Mononuclear cell (primary cell): Measurements from ENCODE around the gene INPP5A. TPM values are rescaled to one million over a fixed set of nuclear protein-coding genes. Genes with fewer than 3 reads are reported as not detected.
"Not testable (repeated sequence)": the region's sequence is repeated elsewhere in the genome, so short reads cannot be mapped to it uniquely, and the experiment has no call there.

Experiments
- H3K27me3 ChIP-seq: 2 replicates; pipeline ENCODE4 v1.6.0; 2011; ENCODE audit warnings: low read length, control low read depth; ENCODE audit not compliant: insufficient read depth
- H3K4me1 ChIP-seq: 2 replicates; pipeline ENCODE4 v1.5.1; 2011; ENCODE audit warnings: mild to moderate bottlenecking, low read length, control low read depth; ENCODE audit not compliant: insufficient read depth
- H3K4me3 ChIP-seq: 2 replicates; pipeline ENCODE4 v1.5.1; 2011; ENCODE audit warnings: mild to moderate bottlenecking, low read length, moderate library complexity
- H3K9me3 ChIP-seq: 2 replicates; pipeline ENCODE4 v1.5.1; 2011; ENCODE audit warnings: low read depth, mild to moderate bottlenecking, control low read depth, low read length
- total RNA-seq: library from RNA; depleted of rRNA; stranded (reverse); fragments of >200 nt; gene quantifications from one replicate; pipeline ENCODE4 v1.2.3, GENCODE V29; 2012

The INPP5A gene
- total RNA-seq, 1 donor: 18.6 TPM

GRCh38 chr10:132498562-132499366 is 38.8 kb upstream of the INPP5A start:
- H3K9me3 ChIP-seq: no peaks in the 10 kb centered on the region
- peaks cover 11% of the 10 kb centered on the region for H3K4me1 ChIP-seq
- H3K4me3 ChIP-seq: no peak overlapping the region
- H3K27me3 ChIP-seq: no peaks in the 10 kb centered on the region

DNA sequence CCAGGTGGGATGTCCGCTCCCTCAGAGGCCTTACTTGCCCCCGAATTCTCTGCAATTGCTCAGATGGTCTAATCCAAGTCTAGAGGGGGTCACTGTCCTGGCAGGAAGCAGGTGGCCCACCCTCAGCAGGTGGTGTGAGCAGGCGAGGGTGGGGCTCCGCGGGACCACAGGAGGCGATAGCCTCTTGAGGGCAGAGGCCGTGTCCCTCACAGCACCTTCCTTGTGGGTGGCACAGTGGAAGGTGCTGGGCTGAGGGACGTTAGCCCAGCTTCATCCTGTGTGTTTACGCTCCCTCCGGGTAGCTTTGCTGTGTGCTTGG is 38.3 kb upstream of the INPP5A start:
- peaks cover 11% of the 10 kb centered on the region for H3K4me1 ChIP-seq
- H3K27me3 ChIP-seq: no peaks in the 10 kb centered on the region
- H3K9me3 ChIP-seq: no peaks in the 10 kb centered on the region
- H3K4me3 ChIP-seq: no peak overlapping the region

DNA sequence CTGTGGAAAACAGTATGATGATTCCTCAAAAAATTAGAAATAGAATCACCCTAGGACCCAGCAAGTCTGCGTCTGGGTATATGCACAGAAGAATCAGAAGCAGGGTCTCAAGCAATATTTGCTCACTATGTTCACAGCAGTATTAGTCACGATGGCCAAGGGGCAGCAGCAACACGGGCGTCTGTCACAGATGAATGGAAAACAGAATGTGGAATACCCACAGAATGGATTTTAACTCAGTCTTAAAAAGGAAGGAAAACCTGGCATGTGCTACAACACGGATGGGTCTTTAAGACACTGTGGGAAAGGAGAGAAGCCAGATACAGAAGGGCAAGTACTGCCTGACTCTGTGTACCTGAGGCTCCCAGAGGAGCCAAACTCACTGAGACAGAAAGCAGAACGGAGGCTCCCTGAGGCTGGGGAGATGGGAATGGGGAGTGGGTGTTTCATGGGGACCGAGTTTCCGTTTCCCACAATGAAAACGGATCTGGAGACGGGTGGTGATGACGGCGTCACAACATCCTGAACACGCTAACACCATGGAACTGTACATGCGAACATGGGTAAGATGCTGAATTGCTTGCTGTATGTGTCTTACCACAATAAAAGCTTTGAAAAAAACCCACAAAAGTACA is 36.7 kb upstream of the INPP5A start:
- Histone ChIP-seq H3K4me1 (peaks cover 11% of the 10 kb centered on the region), H3K9me3 (no peaks in the 10 kb centered on the region), H3K27me3 (no peaks in the 10 kb centered on the region), H3K4me3 (no peak overlapping the region)

GRCh38 chr10:132502544-132503300 is 34.9 kb upstream of the INPP5A start:
- no peak overlapping the region for H3K4me3 ChIP-seq
- H3K27me3 ChIP-seq: no peaks in the 10 kb centered on the region
- peaks cover 4% of the 10 kb centered on the region for H3K4me1 ChIP-seq

GRCh38 chr10:132503581-132504421 is 33.8 kb upstream of the INPP5A start:
- no peak overlapping the region for H3K4me3 ChIP-seq
- H3K9me3 ChIP-seq: no peaks in the 10 kb centered on the region
- no peaks in the 10 kb centered on the region for H3K4me1 ChIP-seq
- no peaks in the 10 kb centered on the region for H3K27me3 ChIP-seq

More at GRCh38 chr10:132502544-132503300, 34.9 kb upstream of the INPP5A start:
- H3K9me3 ChIP-seq: no peaks in the 10 kb centered on the region

- Histone ChIP-seq H3K27me3 (no peaks in the 10 kb centered on the region), H3K4me3 (no peak overlapping the region), H3K9me3 (no peaks in the 10 kb centered on the region), H3K4me1 (no peaks in the 10 kb centered on the region)
Measured at GRCh38 chr10:132504501-132505272, 32.9 kb upstream of the INPP5A start.

DNA sequence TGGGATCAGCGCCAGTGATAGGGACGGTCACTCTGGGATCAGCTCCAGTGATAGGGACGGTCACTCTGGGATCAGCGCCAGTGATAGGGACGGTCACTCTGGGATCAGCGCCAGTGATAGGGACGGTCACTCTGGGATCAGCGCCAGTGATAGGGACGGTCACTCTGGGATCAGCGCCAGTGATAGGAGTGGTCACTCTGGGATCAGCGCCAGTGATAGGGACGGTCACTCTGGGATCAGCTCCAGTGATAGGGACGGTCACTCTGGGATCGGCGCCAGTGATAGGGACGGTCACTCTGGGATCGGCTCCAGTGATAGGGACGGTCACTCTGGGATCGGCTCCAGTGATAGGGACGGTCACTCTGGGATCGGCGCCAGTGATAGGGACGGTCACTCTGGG is 32.0 kb upstream of the INPP5A start:
- H3K9me3 ChIP-seq, H3K27me3 ChIP-seq: not testable (repeated sequence)

DNA sequence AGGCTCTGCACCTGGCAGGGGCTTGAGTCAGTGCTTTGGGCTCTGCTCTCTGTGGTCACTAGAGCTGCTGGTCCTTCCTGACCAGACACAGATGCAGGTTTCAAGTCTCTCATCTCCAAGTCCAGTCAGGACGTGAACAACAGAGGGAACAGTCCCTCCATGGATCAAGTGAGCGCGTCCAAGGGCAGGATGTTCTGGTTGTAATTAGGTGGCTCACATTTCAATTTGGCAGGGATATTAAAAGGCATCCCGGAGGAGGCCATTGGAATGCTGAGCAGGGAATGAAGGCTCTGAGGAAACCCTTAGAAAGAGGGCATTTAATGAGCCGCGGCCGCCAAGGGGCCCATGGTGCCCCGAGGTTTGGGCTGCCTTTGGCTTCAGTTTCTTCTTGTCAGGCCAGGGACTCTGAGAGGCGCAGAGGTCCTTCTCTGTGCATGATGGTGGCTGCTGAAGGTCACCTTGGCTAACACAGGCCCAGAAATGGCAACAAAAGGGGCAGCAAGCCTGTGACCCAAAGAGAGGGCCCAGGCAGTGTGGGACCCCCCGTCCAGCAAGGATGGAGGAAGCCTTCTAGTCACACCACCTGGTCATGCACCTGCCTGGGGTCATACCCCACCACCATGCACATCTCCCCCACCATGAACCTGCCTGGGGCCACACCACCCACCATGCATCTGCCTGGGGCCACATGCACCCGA is 30.7 kb upstream of the INPP5A start:
- no peaks in the 10 kb centered on the region for H3K9me3 ChIP-seq
- H3K4me3 ChIP-seq: no peak overlapping the region
- no peaks in the 10 kb centered on the region for H3K4me1 ChIP-seq
- H3K27me3 ChIP-seq: no peaks in the 10 kb centered on the region

More for the DNA sequence above, 32.0 kb upstream of the INPP5A start:
- not testable (repeated sequence) for H3K4me1 ChIP-seq, H3K4me3 ChIP-seq

- no peaks in the 10 kb centered on the region for H3K27me3 ChIP-seq
- H3K4me1 ChIP-seq: no peaks in the 10 kb centered on the region
- no peak overlapping the region for H3K4me3 ChIP-seq
- no peaks in the 10 kb centered on the region for H3K9me3 ChIP-seq
Measured at GRCh38 chr10:132507409-132507955, 30.1 kb upstream of the INPP5A start.

DNA sequence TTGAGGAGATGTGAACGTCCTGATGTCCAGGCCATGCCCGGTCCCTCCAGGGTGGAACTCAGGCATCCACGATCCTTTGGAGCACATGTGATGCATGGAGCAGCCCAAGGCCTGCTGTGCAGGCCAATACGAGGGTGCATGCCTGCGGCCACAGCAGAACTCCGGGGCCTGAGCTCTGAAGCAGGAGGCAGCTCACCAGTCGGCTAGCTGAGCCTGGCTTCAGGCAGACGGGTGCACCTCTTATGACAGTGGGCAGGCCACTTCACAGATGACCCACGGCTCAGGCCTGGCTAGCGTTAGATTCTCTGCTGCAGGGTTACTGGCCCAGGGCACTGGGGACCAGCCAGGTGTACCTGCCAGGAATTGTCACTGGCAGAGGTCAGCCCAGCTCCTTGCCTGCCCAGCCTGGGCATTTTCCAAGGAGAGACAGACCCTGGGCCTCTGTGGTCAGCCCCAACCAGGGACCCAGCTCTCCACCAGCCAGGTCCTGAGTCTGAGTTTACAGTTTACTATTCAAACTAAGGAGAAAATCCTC is 29.6 kb upstream of the INPP5A start:
- H3K27me3 ChIP-seq: no peaks in the 10 kb centered on the region
- H3K4me3 ChIP-seq: no peak overlapping the region
- H3K4me1 ChIP-seq: no peaks in the 10 kb centered on the region
- H3K9me3 ChIP-seq: no peaks in the 10 kb centered on the region

DNA sequence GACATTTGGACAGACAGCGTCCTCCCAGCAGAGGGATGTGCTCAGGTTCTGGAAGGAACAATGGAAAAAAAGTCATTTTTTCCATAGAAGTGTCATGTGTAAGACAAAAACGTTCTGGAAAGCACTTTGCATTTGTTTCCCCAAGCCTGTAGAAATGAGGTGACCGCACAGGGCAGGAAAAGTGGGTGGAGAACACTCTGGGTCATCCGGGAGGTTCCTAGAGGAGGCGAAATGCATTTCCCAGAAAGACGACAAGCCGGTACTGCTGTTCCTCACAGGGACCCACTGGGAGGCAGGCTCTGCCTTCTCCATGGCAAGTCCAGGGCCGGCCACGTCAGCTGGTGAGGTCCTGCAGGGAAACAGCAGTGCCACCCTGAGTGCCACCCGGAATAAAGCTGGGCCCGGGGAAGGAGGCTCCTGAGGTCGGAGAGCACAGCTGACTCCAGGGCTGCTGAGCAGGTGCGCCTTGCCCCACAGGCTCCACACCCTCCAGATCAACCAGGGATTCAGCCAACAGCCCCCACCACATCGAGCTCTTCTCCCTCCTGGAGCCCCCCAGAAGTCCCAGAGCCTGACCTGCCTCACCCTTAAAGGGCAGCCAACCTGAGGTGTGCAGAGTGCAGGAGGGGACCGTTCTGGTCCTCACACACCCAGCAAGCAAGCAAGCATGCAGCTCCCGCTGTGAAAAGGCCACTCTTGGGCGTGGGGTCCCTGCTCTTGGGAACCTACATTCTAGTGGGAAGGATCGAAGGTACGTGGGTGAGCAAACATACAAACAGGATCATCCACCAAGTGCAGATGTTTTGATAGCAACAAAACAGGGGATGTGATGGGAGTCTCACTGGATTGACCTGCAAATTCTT is 28.8 kb upstream of the INPP5A start:
- H3K4me1 ChIP-seq: no peaks in the 10 kb centered on the region
- H3K27me3 ChIP-seq: no peaks in the 10 kb centered on the region
- H3K9me3 ChIP-seq: no peaks in the 10 kb centered on the region
- H3K4me3 ChIP-seq: no peak overlapping the region

DNA sequence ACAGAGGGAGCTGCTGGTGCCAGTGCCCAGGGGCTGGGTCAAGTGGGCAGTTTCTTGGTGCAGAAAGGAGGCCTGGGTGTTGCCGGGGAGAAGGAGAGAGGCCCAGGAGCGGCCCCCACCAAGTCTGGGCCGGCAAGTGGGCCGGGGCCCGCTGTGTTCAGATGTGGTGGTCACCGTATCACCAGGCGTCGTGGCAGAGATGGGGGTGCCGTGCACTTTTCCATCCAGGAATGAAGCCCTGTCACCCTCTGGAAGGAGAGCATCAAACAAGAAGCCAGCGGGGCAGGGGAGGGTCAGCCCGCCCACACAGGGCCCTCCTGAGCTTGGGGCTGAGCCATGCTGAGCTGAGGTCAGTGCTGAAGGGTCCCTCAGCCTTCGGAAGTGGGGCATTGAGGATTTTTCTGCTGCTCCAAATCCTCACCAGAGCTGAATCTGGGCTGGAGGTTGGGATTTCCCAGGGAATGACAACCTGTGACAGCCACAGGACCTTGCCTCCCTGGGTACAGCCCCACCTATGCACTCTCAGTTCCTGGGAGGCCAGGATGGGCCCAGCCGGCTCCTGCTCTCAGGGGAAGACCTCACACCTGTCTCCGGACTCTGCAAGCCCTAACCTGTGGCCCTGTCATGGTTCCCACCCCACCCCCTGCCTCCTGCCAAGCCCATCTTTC is 27.9 kb upstream of the INPP5A start:
- Histone ChIP-seq H3K27me3 (no peaks in the 10 kb centered on the region), H3K9me3 (no peaks in the 10 kb centered on the region), H3K4me3 (no peak overlapping the region), H3K4me1 (no peaks in the 10 kb centered on the region)
